ENCODE results near the gene CSTF1.

- TF ChIP-seq SRF (IDR thresholded peaks at IDR 0.05; ENCODE audit: low read depth) (no peak), CTCF (IDR thresholded peaks at IDR 0.05 in 2 of 3, conservative IDR thresholded peaks at IDR 0.05 in 1 of 3; ENCODE audit: borderline replicate concordance in 1 of 3, insufficient read depth in 1 of 3, low read depth in 2 of 3, low read length in 2 of 3) (no peak), POLR2A (IDR thresholded peaks at IDR 0.05; ENCODE audit: borderline replicate concordance, extremely low read depth, insufficient read depth, insufficient read length) (no peak), EZH2 (IDR thresholded peaks at IDR 0.05) (no peak), EZH2phosphoT487 (IDR thresholded peaks at IDR 0.05; ENCODE audit: borderline replicate concordance) (no peak), ATF3 (IDR thresholded peaks at IDR 0.05) (no peak), ZNF274 (IDR thresholded peaks at IDR 0.05; ENCODE audit: low read depth, low read length) (no peak), SP1 (IDR thresholded peaks at IDR 0.05; ENCODE audit: low read depth) (no peak), CBX3 (IDR thresholded peaks at IDR 0.05; ENCODE audit: low read depth) (no peak), MAX (IDR thresholded peaks at IDR 0.05) (no peak)
Observed at GRCh38 chr20:56392881-56393482, 537 bp downstream of the CSTF1 start.
